GM23338 (cell line): ENCODE data around the gene GPRC5B.

Experiments
- CREB1 ChIP-seq: fragments of 250-450 bp; sonication (Bioruptor Pico); IDR thresholded peaks from 2 replicates; pipeline ENCODE4 v1.5.0; 2020; ENCODE audit warnings: low read depth, mild to moderate bottlenecking, moderate library complexity
- CTCF ChIP-seq, 2 experiments: fragments of 200-600 bp in 1 of 2; sonication (generic) in 1 of 2; conservative IDR thresholded peaks; 2 replicates each; pipeline versions ENCODE4 v1.5.1 to v1.6.1; 2016 to 2017; ENCODE audit warnings: antibody characterized with exemption in 2 of 2, low read depth in 2 of 2, mild to moderate bottlenecking in 2 of 2, moderate library complexity in 1 of 2
- ETS1 ChIP-seq: IDR thresholded peaks from 2 replicates; pipeline ENCODE4 v1.6.1; 2016; ENCODE audit warnings: antibody characterized with exemption
- EZH2 ChIP-seq: fragments of 200-600 bp; sonication (generic); IDR thresholded peaks from one replicate; pipeline ENCODE4 v1.8.0; 2017; ENCODE audit warnings: antibody characterized with exemption, mild to moderate bottlenecking, low read depth; ENCODE audit not compliant: unreplicated experiment
- EZH2phosphoT487 ChIP-seq: fragments of 200-600 bp; sonication (generic); IDR thresholded peaks from one replicate; pipeline ENCODE4 v1.8.1; 2018; ENCODE audit warnings: antibody characterized with exemption; ENCODE audit not compliant: unreplicated experiment
- JUNB ChIP-seq: IDR thresholded peaks from one replicate; pipeline ENCODE4 v1.6.1; 2016; ENCODE audit warnings: antibody characterized with exemption; ENCODE audit not compliant: unreplicated experiment
- NANOG ChIP-seq: IDR thresholded peaks from 2 replicates; pipeline ENCODE4 v1.6.1; 2016; ENCODE audit warnings: antibody characterized with exemption, borderline replicate concordance
- POLR2AphosphoS5 ChIP-seq: IDR thresholded peaks from 2 replicates; pipeline ENCODE4 v1.6.1; 2016; ENCODE audit warnings: antibody characterized with exemption, low read depth
- REST ChIP-seq: IDR thresholded peaks from one replicate; pipeline ENCODE4 v1.6.1; 2018; ENCODE audit warnings: antibody characterized with exemption; ENCODE audit not compliant: unreplicated experiment
- ZNF114 ChIP-seq: fragments of 250-450 bp; sonication (Bioruptor Pico); IDR thresholded peaks from 2 replicates; pipeline ENCODE4 v1.5.0; 2020; ENCODE audit warnings: mild to moderate bottlenecking, moderate library complexity
- ZNF331 ChIP-seq: fragments of 250-450 bp; sonication (Bioruptor Pico); IDR thresholded peaks from 2 replicates; pipeline ENCODE4 v1.5.0; 2020; ENCODE audit warnings: low read depth, mild to moderate bottlenecking, moderate library complexity

GRCh38 chr16:19848756-19849155 is 35.9 kb downstream of the GPRC5B start:
- TF ChIP-seq POLR2AphosphoS5 (no peak), CTCF (conservative IDR thresholded peaks at IDR 0.05; ENCODE audit: low read depth in 2 of 2) (no peak), EZH2 (no peak), CREB1 (CRISPR knock-in tag) (no peak), EZH2phosphoT487 (no peak), JUNB (no peak), REST (no peak), ZNF331 (CRISPR knock-in tag) (no peak), ETS1 (no peak), ZNF114 (CRISPR knock-in tag) (no peak), NANOG (no peak)
